Vagina (tissue), 2 donors: Measurements from ENCODE around the gene MRTFB.

Experiments used
- POLR2A ChIP-seq, 2 donors: fragments of 450-650 bp; IDR thresholded peaks; one replicate each; pipeline ENCODE4 v1.6.1; 2017; ENCODE audit warnings: antibody characterized with exemption in 2 of 2, mild to moderate bottlenecking in 2 of 2, moderate library complexity in 2 of 2
- POLR2AphosphoS5 ChIP-seq, 2 donors: sonication (generic); formaldehyde crosslinking; IDR thresholded peaks; one replicate each; pipeline ENCODE4 v1.9.0; 2017; ENCODE audit warnings: antibody characterized with exemption in 2 of 2, mild to moderate bottlenecking in 2 of 2, low read depth in 1 of 2; ENCODE audit not compliant: insufficient read depth in 1 of 2
- TF ChIP-seq, protein P1 (sequence below), 3 experiments: fragments of 450-650 bp in 2 of 3; fragments of 200-600 bp in 1 of 3; sonication (generic) in 1 of 3; IDR thresholded peaks; one replicate each; pipeline ENCODE4 v1.5.1; 2017 to 2019; ENCODE audit warnings: antibody characterized with exemption in 3 of 3, mild to moderate bottlenecking in 2 of 3, moderate library complexity in 2 of 3

DNA sequence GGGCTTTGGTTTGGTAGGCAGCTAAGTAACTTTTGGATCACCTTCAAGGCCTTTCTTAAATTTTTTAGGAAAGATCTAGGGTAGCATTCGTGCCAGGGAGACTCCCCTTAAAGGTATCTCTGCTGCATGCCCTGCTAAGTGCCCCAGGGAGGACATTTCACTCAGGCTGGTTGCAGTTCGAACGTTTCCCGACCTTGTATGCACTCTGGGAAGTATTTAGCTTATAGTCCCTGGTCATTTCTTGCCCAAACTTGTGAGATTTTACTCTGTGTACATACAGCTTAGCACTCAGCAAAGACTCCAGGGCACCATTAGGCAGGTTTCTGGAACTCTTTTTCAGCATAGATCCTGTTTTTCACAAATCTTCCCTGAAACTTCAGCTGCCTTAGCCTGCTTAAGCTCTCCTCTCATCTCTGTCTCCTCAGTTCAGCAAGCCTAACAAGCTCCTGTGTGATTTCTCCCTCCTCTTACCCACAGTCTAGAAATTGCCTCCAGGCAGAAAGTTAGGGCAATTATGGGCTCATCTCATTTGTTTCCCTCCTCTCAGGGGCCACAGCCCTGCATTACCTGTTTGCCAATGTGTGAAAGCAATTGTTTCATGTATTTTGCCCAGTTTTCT, 84.6 kb downstream of the MRTFB start:
- TF ChIP-seq, protein P1, sequence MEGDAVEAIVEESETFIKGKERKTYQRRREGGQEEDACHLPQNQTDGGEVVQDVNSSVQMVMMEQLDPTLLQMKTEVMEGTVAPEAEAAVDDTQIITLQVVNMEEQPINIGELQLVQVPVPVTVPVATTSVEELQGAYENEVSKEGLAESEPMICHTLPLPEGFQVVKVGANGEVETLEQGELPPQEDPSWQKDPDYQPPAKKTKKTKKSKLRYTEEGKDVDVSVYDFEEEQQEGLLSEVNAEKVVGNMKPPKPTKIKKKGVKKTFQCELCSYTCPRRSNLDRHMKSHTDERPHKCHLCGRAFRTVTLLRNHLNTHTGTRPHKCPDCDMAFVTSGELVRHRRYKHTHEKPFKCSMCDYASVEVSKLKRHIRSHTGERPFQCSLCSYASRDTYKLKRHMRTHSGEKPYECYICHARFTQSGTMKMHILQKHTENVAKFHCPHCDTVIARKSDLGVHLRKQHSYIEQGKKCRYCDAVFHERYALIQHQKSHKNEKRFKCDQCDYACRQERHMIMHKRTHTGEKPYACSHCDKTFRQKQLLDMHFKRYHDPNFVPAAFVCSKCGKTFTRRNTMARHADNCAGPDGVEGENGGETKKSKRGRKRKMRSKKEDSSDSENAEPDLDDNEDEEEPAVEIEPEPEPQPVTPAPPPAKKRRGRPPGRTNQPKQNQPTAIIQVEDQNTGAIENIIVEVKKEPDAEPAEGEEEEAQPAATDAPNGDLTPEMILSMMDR (IDR thresholded peaks at IDR 0.05): no peak
- TF ChIP-seq POLR2A (IDR thresholded peaks at IDR 0.05): no peak
- no peak for TF ChIP-seq POLR2AphosphoS5 (IDR thresholded peaks at IDR 0.05; ENCODE audit: insufficient read depth in 1 of 2, low read depth in 1 of 2)
